Measurements from ENCODE around the gene DLGAP1. TPM values are rescaled to one million over a fixed set of nuclear protein-coding genes. Genes with fewer than 3 reads are reported as not detected.

DLGAP1 gene
- total and polyA plus RNA-seq, 4 donors = 0.54 to 11.8 (median 3.1) TPM

GRCh38 chr18:4106407-4107033 is 348.6 kb downstream of the DLGAP1 start:
- ATAC-seq (ENCODE audit: insufficient read depth, low FRiP score) = peak; percentile 81
- no peaks in the 10 kb centered on the region for H3K9me3 ChIP-seq (ENCODE audit: control insufficient read depth in 4 of 4, insufficient read depth in 3 of 4, low read length in 3 of 4)
- no peaks in the 10 kb centered on the region for H3K27me3 ChIP-seq (ENCODE audit: control insufficient read depth in 3 of 3, insufficient read depth in 3 of 3, low read length in 2 of 3)
- no peak overlapping the region for H3K9ac ChIP-seq (ENCODE audit: insufficient read depth in 1 of 2, low read length in 2 of 2)
- H3K4me3 ChIP-seq = no peak overlapping the region
- WGBS, 2 donors = 43 to 49% methylated on average over 13 of the region's 13 CpGs
- no peaks in the 10 kb centered on the region for H3K4me1 ChIP-seq (ENCODE audit: control insufficient read depth in 5 of 5, insufficient read depth in 5 of 5, low read length in 5 of 5)
- TF ChIP-seq CTCF (IDR thresholded peaks at IDR 0.05; ENCODE audit: control extremely low read depth, extremely low read depth) = peak; percentile 60
- no peak overlapping the region for H3K27ac ChIP-seq (ENCODE audit: low read depth in 1 of 2, low read length in 1 of 2)
- no peaks in the 10 kb centered on the region for H3K36me3 ChIP-seq (ENCODE audit: control insufficient read depth in 4 of 4, insufficient read depth in 4 of 4, low read length in 4 of 4)
- DNase-seq = peak; percentile 78 to 85 (median 79)

- Histone ChIP-seq H3K27me3 (ENCODE audit: control insufficient read depth in 3 of 3, insufficient read depth in 3 of 3, low read length in 2 of 3) (no peaks in the 10 kb centered on the region), H3K4me3 (no peak overlapping the region), H3K9me3 (ENCODE audit: control insufficient read depth in 4 of 4, insufficient read depth in 3 of 4, low read length in 3 of 4) (peaks cover 0 to 5% (median 2%) of the 10 kb centered on the region in 4 donors), H3K36me3 (ENCODE audit: control insufficient read depth in 4 of 4, insufficient read depth in 4 of 4, low read length in 4 of 4) (no peaks in the 10 kb centered on the region), H3K4me1 (ENCODE audit: control insufficient read depth in 5 of 5, insufficient read depth in 5 of 5, low read length in 5 of 5) (no peaks in the 10 kb centered on the region), H3K27ac (ENCODE audit: low read depth in 1 of 2, low read length in 1 of 2) (no peak overlapping the region), H3K9ac (ENCODE audit: insufficient read depth in 1 of 2, low read length in 2 of 2) (no peak overlapping the region)
- 89 to 92% methylated on average over 1 of the region's 1 CpG for WGBS, 2 donors
- DNase-seq = no peak
- TF ChIP-seq CTCF (IDR thresholded peaks at IDR 0.05; ENCODE audit: control extremely low read depth, extremely low read depth) = no peak
- ATAC-seq (ENCODE audit: insufficient read depth, low FRiP score) = no peak
Measured at GRCh38 chr18:4102901-4103300, 352.2 kb downstream of the DLGAP1 start.

- no peak for TF ChIP-seq CTCF (IDR thresholded peaks at IDR 0.05; ENCODE audit: control extremely low read depth, extremely low read depth)
Measured at GRCh38 chr18:4101009-4101408, 354.1 kb downstream of the DLGAP1 start.

GRCh38 chr18:4096486-4096885 is 358.6 kb downstream of the DLGAP1 start:
- WGBS, 2 donors = 65 to 83% methylated on average over 4 of the region's 4 CpGs
- Histone ChIP-seq H3K4me1 (ENCODE audit: control insufficient read depth in 5 of 5, insufficient read depth in 5 of 5, low read length in 5 of 5) (no peaks in the 10 kb centered on the region), H3K27me3 (ENCODE audit: control insufficient read depth in 3 of 3, insufficient read depth in 3 of 3, low read length in 2 of 3) (no peaks in the 10 kb centered on the region), H3K4me3 (no peak overlapping the region), H3K36me3 (ENCODE audit: control insufficient read depth in 4 of 4, insufficient read depth in 4 of 4, low read length in 4 of 4) (no peaks in the 10 kb centered on the region), H3K9me3 (ENCODE audit: control insufficient read depth in 4 of 4, insufficient read depth in 3 of 4, low read length in 3 of 4) (peaks cover 0 to 5% (median 2%) of the 10 kb centered on the region in 4 donors), H3K27ac (ENCODE audit: low read depth in 1 of 2, low read length in 1 of 2) (no peak overlapping the region), H3K9ac (ENCODE audit: insufficient read depth in 1 of 2, low read length in 2 of 2) (no peak overlapping the region)
- TF ChIP-seq CTCF (IDR thresholded peaks at IDR 0.05; ENCODE audit: control extremely low read depth, extremely low read depth) = no peak
- DNase-seq (no peak), ATAC-seq (ENCODE audit: insufficient read depth, low FRiP score) (no peak)

More at GRCh38 chr18:4101009-4101408, 354.1 kb downstream of the DLGAP1 start:
- H3K9me3 ChIP-seq (ENCODE audit: control insufficient read depth in 4 of 4, insufficient read depth in 3 of 4, low read length in 3 of 4) = peaks cover 0 to 5% (median 2%) of the 10 kb centered on the region in 4 donors
- ATAC-seq (ENCODE audit: insufficient read depth, low FRiP score) = no peak
- 85 to 96% methylated on average over 5 of the region's 5 CpGs for WGBS, 2 donors
- no peaks in the 10 kb centered on the region for H3K36me3 ChIP-seq (ENCODE audit: control insufficient read depth in 4 of 4, insufficient read depth in 4 of 4, low read length in 4 of 4)
- H3K27me3 ChIP-seq (ENCODE audit: control insufficient read depth in 3 of 3, insufficient read depth in 3 of 3, low read length in 2 of 3) = no peaks in the 10 kb centered on the region
- no peak for DNase-seq
- H3K4me1 ChIP-seq (ENCODE audit: control insufficient read depth in 5 of 5, insufficient read depth in 5 of 5, low read length in 5 of 5) = no peaks in the 10 kb centered on the region
- no peak overlapping the region for H3K4me3 ChIP-seq
- H3K9ac ChIP-seq (ENCODE audit: insufficient read depth in 1 of 2, low read length in 2 of 2) = no peak overlapping the region
- no peak overlapping the region for H3K27ac ChIP-seq (ENCODE audit: low read depth in 1 of 2, low read length in 1 of 2)

Data from lung (tissue), 12 donors.